DMS 273 (cell line): ENCODE data around the gene PYHIN1.

Experiments used
- DNase-seq: peaks from one replicate; lab custom pipeline; 2025; ENCODE audit not compliant: unreplicated experiment; lab: John Stamatoyannopoulos, UW

PYHIN1 gene

GRCh38 chr1:158931055-158931737 lies at the start of gene PYHIN1:
Gene PYHIN1 (plus strand): TSS chr1:158931552. CDS start chr1:158936911, 5,359 bp downstream.
- DNase-seq = no peak

GRCh38 chr1:158893654-158894053 lies 37.7 kb upstream of the PYHIN1 start:
- no peak for DNase-seq

GRCh38 chr1:158898722-158899121 lies 32.6 kb upstream of the PYHIN1 start:
- no peak for DNase-seq

- DNase-seq = no peak
Observed at GRCh38 chr1:158901623-158902022, 29.7 kb upstream of the PYHIN1 start.

- DNase-seq = no peak
Observed at GRCh38 chr1:158916085-158916484, 15.3 kb upstream of the PYHIN1 start.

GRCh38 chr1:158924677-158925076 lies 6.7 kb upstream of the PYHIN1 start:
- no peak for DNase-seq

GRCh38 chr1:158930504-158930903 lies 848 bp upstream of the PYHIN1 start:
- no peak for DNase-seq

- DNase-seq = no peak
Observed at GRCh38 chr1:158932171-158932570, 819 bp downstream of the PYHIN1 start.

GRCh38 chr1:158933621-158934020 lies 2.3 kb downstream of the PYHIN1 start:
- no peak for DNase-seq

- no peak for DNase-seq
Observed at GRCh38 chr1:158939180-158939579, 7.8 kb downstream of the PYHIN1 start.

GRCh38 chr1:158941317-158941716 lies 10.0 kb downstream of the PYHIN1 start:
- DNase-seq = no peak

GRCh38 chr1:158942490-158942889 lies 11.1 kb downstream of the PYHIN1 start:
- DNase-seq = no peak

GRCh38 chr1:158943059-158943458 lies 11.7 kb downstream of the PYHIN1 start:
- DNase-seq = no peak

GRCh38 chr1:158945061-158945460 lies 13.7 kb downstream of the PYHIN1 start:
- DNase-seq = no peak

- DNase-seq = no peak
Observed at GRCh38 chr1:158946785-158947184, 15.4 kb downstream of the PYHIN1 start.

- no peak for DNase-seq
Observed at GRCh38 chr1:158951956-158952355, 20.6 kb downstream of the PYHIN1 start.

GRCh38 chr1:158952416-158952815 lies 21.1 kb downstream of the PYHIN1 start:
- DNase-seq = no peak

- DNase-seq = no peak
Observed at GRCh38 chr1:158961178-158961577, 29.8 kb downstream of the PYHIN1 start.

- no peak for DNase-seq
Observed at GRCh38 chr1:158962983-158963382, 31.6 kb downstream of the PYHIN1 start.

GRCh38 chr1:158969166-158969565 lies 37.8 kb downstream of the PYHIN1 start:
- no peak for DNase-seq

GRCh38 chr1:158969855-158970254 lies 38.5 kb downstream of the PYHIN1 start:
- DNase-seq = no peak

GRCh38 chr1:158972841-158973240 lies 41.5 kb downstream of the PYHIN1 start:
- no peak for DNase-seq

GRCh38 chr1:158976219-158976618 lies 44.9 kb downstream of the PYHIN1 start:
- no peak for DNase-seq
